ENCODE data around the gene CNTN4. TPM values are rescaled to one million over a fixed set of nuclear protein-coding genes. Genes with fewer than 3 reads are reported as not detected.

Gene CNTN4
- total RNA-seq, 4 donors from 2014 or later = 47.7 to 106 (median 83.3) TPM

GRCh38 chr3:2547049-2547448 is 448.4 kb downstream of the CNTN4 start:
- Histone ChIP-seq H3K4me1 (no peaks in the 10 kb centered on the region), H3K9me3 (no peaks in the 10 kb centered on the region), H3K4me3 (no peak overlapping the region), H3K36me3 (no peaks in the 10 kb centered on the region), H3K27me3 (no peaks in the 10 kb centered on the region), H3K27ac (no peak overlapping the region)
- 94 to 95% methylated on average over 4 of the region's 4 CpGs for WGBS, 2 donors
- DNase-seq (ENCODE audit: low spot score in 2 of 2) = no peak
- TF ChIP-seq EP300 (IDR thresholded peaks at IDR 0.05) (no peak), POLR2A (IDR thresholded peaks at IDR 0.05) (no peak), CTCF (IDR thresholded peaks at IDR 0.05) (no peak)

- Histone ChIP-seq H3K4me3 (no peak overlapping the region), H3K4me1 (no peaks in the 10 kb centered on the region), H3K27ac (no peak overlapping the region), H3K27me3 (no peaks in the 10 kb centered on the region), H3K9me3 (no peaks in the 10 kb centered on the region), H3K36me3 (no peaks in the 10 kb centered on the region)
- DNase-seq (ENCODE audit: low spot score in 2 of 2) = no peak
- TF ChIP-seq CTCF (IDR thresholded peaks at IDR 0.05) (no peak), EP300 (IDR thresholded peaks at IDR 0.05) (no peak), POLR2A (IDR thresholded peaks at IDR 0.05) (no peak)
- WGBS, 2 donors = 18 to 24% methylated on average over 3 of the region's 3 CpGs
These were observed 456.0 kb downstream of the CNTN4 start for GRCh38 chr3:2554656-2555055.

GRCh38 chr3:2558796-2559195 is 460.1 kb downstream of the CNTN4 start:
- H3K4me3 ChIP-seq = no peak overlapping the region
- no peak for TF ChIP-seq POLR2A (IDR thresholded peaks at IDR 0.05)
- TF ChIP-seq EP300 (IDR thresholded peaks at IDR 0.05) = no peak
- TF ChIP-seq CTCF (IDR thresholded peaks at IDR 0.05) = no peak
- no peaks in the 10 kb centered on the region for H3K9me3 ChIP-seq
- 38 to 43% methylated on average over 1 of the region's 1 CpG for WGBS, 2 donors
- no peak overlapping the region for H3K27ac ChIP-seq
- H3K36me3 ChIP-seq = no peaks in the 10 kb centered on the region
- no peaks in the 10 kb centered on the region for H3K4me1 ChIP-seq
- DNase-seq (ENCODE audit: low spot score in 2 of 2) = no peak
- no peaks in the 10 kb centered on the region for H3K27me3 ChIP-seq

GRCh38 chr3:2567451-2567850 is 468.8 kb downstream of the CNTN4 start:
- Histone ChIP-seq H3K27me3 (no peaks in the 10 kb centered on the region), H3K27ac (no peak overlapping the region), H3K9me3 (no peaks in the 10 kb centered on the region), H3K4me1 (peaks cover 7 to 23% (median 12%) of the 10 kb centered on the region in 4 donors), H3K4me3 (no peak overlapping the region), H3K36me3 (no peaks in the 10 kb centered on the region)
- WGBS, 2 donors = 84 to 85% methylated on average over 3 of the region's 3 CpGs
- DNase-seq (ENCODE audit: low spot score in 2 of 2) = no peak
- no peak for TF ChIP-seq EP300 (IDR thresholded peaks at IDR 0.05)
- no peak for TF ChIP-seq CTCF (IDR thresholded peaks at IDR 0.05)
- TF ChIP-seq POLR2A (IDR thresholded peaks at IDR 0.05) = no peak

- Histone ChIP-seq H3K9me3 (no peaks in the 10 kb centered on the region), H3K4me3 (no peak overlapping the region), H3K4me1 (peaks cover 7 to 23% (median 12%) of the 10 kb centered on the region in 4 donors), H3K27me3 (no peaks in the 10 kb centered on the region), H3K27ac (no peak overlapping the region), H3K36me3 (no peaks in the 10 kb centered on the region)
- WGBS, 2 donors = 14 to 20% methylated on average over 2 of the region's 2 CpGs
- DNase-seq (ENCODE audit: low spot score in 2 of 2) = no peak
- TF ChIP-seq EP300 (IDR thresholded peaks at IDR 0.05) = no peak
- no peak for TF ChIP-seq CTCF (IDR thresholded peaks at IDR 0.05)
- no peak for TF ChIP-seq POLR2A (IDR thresholded peaks at IDR 0.05)
These were observed 469.5 kb downstream of the CNTN4 start for GRCh38 chr3:2568156-2568555.

Data from tibial nerve (tissue), 4 donors.